PFSK-1 (cell line): Measurements from ENCODE around the gene TENT5C.

Source experiments
- POLR2AphosphoS5 ChIP-seq: IDR thresholded peaks from 2 replicates; pipeline ENCODE4 v1.6.1; 2012; ENCODE audit warnings: low read depth, mild to moderate bottlenecking, control low read depth, low read length, moderate library complexity
- SIN3A ChIP-seq: IDR thresholded peaks from 2 replicates; pipeline ENCODE4 v1.6.1; 2012; ENCODE audit warnings: mild to moderate bottlenecking, low read length, moderate library complexity, borderline replicate concordance; ENCODE audit not compliant: insufficient read depth
- TAF1 ChIP-seq: IDR thresholded peaks from 2 replicates; pipeline ENCODE4 v1.6.1; 2012; ENCODE audit warnings: low read length, control low read depth, borderline replicate concordance; ENCODE audit not compliant: insufficient read depth

DNA sequence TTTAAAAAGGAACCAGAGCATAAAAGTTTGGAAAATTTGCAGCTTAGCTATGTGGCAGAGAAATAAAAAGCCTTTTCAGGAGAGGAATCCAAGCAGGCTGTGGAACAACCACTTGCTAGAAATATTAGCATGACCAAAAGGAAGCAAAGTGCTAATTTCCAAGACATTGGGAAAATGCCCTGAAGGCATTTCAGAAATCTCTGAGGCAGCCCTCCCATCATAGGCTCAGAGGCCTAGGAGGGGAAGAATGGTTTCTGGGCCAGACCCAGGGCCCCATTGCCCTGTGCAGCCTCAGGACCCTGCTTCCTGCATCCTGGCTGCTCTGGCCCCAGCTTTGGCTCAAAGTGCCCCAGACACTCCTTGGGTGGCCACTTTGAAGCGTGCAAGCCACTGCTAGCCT, 56.8 kb downstream of the TENT5C start:
- TF ChIP-seq SIN3A, result no peak
- TF ChIP-seq POLR2AphosphoS5, result no peak
- no peak for TF ChIP-seq TAF1
